BJ (cell line): ENCODE data around the gene SLC24A4. TPM values are rescaled to one million over a fixed set of nuclear protein-coding genes. Genes with fewer than 3 reads are reported as not detected.

Source experiments
- CTCF ChIA-PET: fragments of 350-600 bp; formaldehyde crosslinking; extraction: SDS; loops from one replicate; lab custom pipeline; 2021; ENCODE audit warnings: antibody characterized with exemption, inconsistent platforms; lab: Yijun Ruan, JAX
- POLR2A ChIA-PET: fragments of 300-600 bp; sonication (Branson Sonifier 250); formaldehyde crosslinking; extraction: SDS; loops from one replicate; lab custom pipeline; 2021; ENCODE audit warnings: antibody characterized with exemption; lab: Charles Lee
- DNase-seq: peaks from one replicate; pipeline ENCODE4 v3.0.0-alpha.2; 2011; ENCODE audit warnings: low read depth
- H3K27me3 ChIP-seq: 2 replicates; pipeline ENCODE4 v1.6.0; 2011; ENCODE audit warnings: low read length; ENCODE audit not compliant: control insufficient read depth, insufficient read depth
- H3K36me3 ChIP-seq: 2 replicates; pipeline ENCODE4 v1.5.1; 2011; ENCODE audit warnings: low read length; ENCODE audit not compliant: control insufficient read depth, insufficient read depth
- H3K4me3 ChIP-seq: 2 replicates; pipeline ENCODE4 v1.5.1; 2011; ENCODE audit warnings: low read depth, mild to moderate bottlenecking, control low read depth, low read length
- polyA plus RNA-seq: library from polyadenylated mRNA; depleted of rRNA; stranded (reverse); fragments of >200 nt; gene quantifications from 2 replicates; pipeline ENCODE4 v1.2.3, GENCODE V29; 2011
- TF ChIP-seq, protein P1 (sequence below): IDR thresholded peaks from 2 replicates; pipeline ENCODE4 v1.5.1; 2011; ENCODE audit warnings: low read depth, mild to moderate bottlenecking, control low read depth, inconsistent platforms, low read length, moderate library complexity; ENCODE audit not compliant: insufficient read depth

Gene SLC24A4
- polyA plus RNA-seq, 1 experiment: not detected

DNA sequence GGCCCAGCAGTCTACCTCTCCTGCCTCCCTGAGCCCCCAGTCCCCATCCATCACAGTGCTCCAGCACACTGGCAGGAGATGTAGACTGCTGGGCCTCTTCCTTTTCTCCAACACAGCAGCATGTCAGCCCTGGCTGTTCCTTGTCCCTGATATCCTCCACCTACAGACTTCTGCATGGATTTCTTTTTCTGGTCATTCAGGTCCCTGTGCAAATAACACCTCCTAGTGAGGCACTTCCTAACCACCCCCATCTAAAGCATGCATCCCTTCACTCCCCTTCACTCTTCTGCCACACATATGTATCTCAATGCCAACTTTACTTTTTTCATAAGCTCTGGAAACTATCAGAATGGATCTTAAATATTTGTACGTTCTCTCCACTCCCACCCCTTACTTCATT, 81.5 kb downstream of the SLC24A4 start:
- ChIA-PET CTCF (no interaction called here), POLR2A (no interaction called here)
- no peak overlapping the region for H3K4me3 ChIP-seq
- peaks cover 2% of the 10 kb centered on the region; the same call in 1 of the 2 replicates for H3K27me3 ChIP-seq
- no peaks in the 10 kb centered on the region for H3K36me3 ChIP-seq
- DNase-seq: no peak
- TF ChIP-seq, protein P1, sequence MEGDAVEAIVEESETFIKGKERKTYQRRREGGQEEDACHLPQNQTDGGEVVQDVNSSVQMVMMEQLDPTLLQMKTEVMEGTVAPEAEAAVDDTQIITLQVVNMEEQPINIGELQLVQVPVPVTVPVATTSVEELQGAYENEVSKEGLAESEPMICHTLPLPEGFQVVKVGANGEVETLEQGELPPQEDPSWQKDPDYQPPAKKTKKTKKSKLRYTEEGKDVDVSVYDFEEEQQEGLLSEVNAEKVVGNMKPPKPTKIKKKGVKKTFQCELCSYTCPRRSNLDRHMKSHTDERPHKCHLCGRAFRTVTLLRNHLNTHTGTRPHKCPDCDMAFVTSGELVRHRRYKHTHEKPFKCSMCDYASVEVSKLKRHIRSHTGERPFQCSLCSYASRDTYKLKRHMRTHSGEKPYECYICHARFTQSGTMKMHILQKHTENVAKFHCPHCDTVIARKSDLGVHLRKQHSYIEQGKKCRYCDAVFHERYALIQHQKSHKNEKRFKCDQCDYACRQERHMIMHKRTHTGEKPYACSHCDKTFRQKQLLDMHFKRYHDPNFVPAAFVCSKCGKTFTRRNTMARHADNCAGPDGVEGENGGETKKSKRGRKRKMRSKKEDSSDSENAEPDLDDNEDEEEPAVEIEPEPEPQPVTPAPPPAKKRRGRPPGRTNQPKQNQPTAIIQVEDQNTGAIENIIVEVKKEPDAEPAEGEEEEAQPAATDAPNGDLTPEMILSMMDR: no peak

DNA sequence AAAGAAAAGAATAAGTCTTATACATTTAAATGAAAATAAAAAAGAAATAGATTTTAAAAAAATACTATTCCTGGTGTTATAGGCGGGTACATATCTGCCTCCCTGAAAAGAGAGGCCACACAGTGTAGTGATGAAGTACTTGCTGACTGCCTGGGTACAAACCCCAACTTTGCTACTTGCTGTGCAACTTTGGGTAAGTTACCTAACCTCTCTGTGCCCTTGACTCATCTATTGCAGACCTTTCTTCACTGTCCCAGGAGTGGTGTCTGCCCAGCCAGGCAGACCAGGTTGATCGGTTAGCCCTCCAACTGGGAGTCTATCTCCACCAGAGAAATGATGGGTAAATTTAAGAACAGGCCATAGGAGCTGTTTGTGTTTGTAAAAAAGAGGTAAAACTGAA, 82.0 kb downstream of the SLC24A4 start:
- TF ChIP-seq, protein P1: no peak
- H3K27me3 ChIP-seq: peaks cover 2% of the 10 kb centered on the region; the same call in 1 of the 2 replicates
- DNase-seq: no peak
- no peaks in the 10 kb centered on the region for H3K36me3 ChIP-seq
- H3K4me3 ChIP-seq: no peak overlapping the region
- ChIA-PET CTCF (no interaction called here), POLR2A (no interaction called here)

GRCh38 chr14:92407410-92407809, 84.4 kb downstream of the SLC24A4 start:
- H3K4me3 ChIP-seq: no peak overlapping the region
- no peak for DNase-seq
- TF ChIP-seq, protein P1: no peak
- POLR2A ChIA-PET: no interaction called here
- peaks cover 2% of the 10 kb centered on the region; the same call in 1 of the 2 replicates for H3K27me3 ChIP-seq
- CTCF ChIA-PET: no interaction called here
- H3K36me3 ChIP-seq: no peaks in the 10 kb centered on the region

DNA sequence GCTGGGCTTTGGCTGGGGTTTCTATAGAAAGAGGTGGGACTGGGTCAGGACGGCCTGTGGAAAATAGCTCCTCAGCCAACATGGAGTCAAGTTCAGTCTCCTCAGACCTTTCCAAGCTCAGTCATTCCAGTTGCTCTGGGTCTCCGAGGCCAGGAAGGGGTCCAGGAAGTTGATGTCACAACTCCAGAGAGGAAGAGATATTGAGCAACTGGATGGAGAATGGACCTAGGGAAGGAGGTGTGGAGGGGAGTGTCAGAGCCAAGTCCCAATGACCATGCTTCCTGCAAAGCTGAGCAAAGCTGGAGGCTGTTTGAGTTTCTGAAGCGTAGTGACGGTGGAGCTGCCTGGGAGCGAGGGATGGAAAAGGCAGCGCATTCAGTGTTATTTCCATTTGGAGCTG, 86.1 kb downstream of the SLC24A4 start:
- ChIA-PET POLR2A (no interaction called here), CTCF (no interaction called here)
- no peak for DNase-seq
- TF ChIP-seq, protein P1: no peak
- Histone ChIP-seq H3K36me3 (no peaks in the 10 kb centered on the region), H3K27me3 (peaks cover 3% of the 10 kb centered on the region), H3K4me3 (no peak overlapping the region)

GRCh38 chr14:92411135-92411534, 88.2 kb downstream of the SLC24A4 start:
- TF ChIP-seq, protein P1: no peak
- Histone ChIP-seq H3K36me3 (no peaks in the 10 kb centered on the region), H3K4me3 (no peak overlapping the region), H3K27me3 (peaks cover 5% of the 10 kb centered on the region)
- ChIA-PET POLR2A (no interaction called here), CTCF (no interaction called here)
- no peak for DNase-seq
